Fibroblast of lung (primary cell): ENCODE results near the gene NBPF20.
"Not testable (repeated sequence)": the region's sequence is repeated elsewhere in the genome, so short reads cannot be mapped to it uniquely, and the experiment has no call there.

Source experiments
- CTCF ChIP-seq, 2 donors: IDR thresholded peaks in 1 of 2; conservative IDR thresholded peaks in 1 of 2; 1 replicate in 1 of 2; 2 replicates in 1 of 2; pipeline ENCODE4 v1.5.1; 2011 to 2012; ENCODE audit warnings: low read length in 2 of 2, control low read depth in 1 of 2, inconsistent platforms in 1 of 2, low read depth in 1 of 2, mild to moderate bottlenecking in 1 of 2
- EZH2 ChIP-seq: IDR thresholded peaks from 2 replicates; pipeline ENCODE4 v1.5.1; 2012; ENCODE audit warnings: low read length, control low read depth, mild to moderate bottlenecking; ENCODE audit errors: missing control alignments

DNA sequence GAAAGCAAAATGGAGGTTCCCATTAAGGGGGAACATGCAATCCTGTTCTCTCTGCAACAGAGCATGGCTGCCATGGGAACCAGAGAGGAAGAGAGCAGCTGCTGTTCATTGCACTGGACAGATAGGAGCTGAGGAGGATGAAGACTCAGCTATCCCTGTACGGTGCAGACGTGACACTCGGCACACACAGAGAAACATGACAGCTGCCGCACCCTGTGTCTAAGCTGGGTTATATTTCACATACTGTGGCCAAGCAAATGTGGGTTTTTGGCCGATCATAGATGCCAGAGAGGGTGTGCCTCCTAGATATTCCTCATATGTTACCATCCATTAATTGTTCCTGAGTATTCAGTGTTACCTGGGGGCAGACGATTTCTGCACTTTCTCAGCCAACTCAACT is 24.7 kb downstream of the NBPF20 start:
- not testable (repeated sequence) for TF ChIP-seq CTCF (conservative IDR thresholded peaks at IDR 0.05 in 1 of 2, IDR thresholded peaks at IDR 0.05 in 1 of 2; ENCODE audit: low read depth in 1 of 2, low read length in 2 of 2); EZH2
